Osteoblast (primary cell): ENCODE measurements around the gene NAV1. TPM values are rescaled to one million over a fixed set of nuclear protein-coding genes. Genes with fewer than 3 reads are reported as not detected.

ENCODE experiments used
- DNase-seq: peaks from one replicate; pipeline ENCODE4 v3.0.0; 2011; ENCODE audit warnings: low spot score, mixed read lengths; ENCODE audit not compliant: insufficient read length; ENCODE audit errors: missing footprints
- H2AFZ ChIP-seq: 2 replicates; pipeline ENCODE4 v1.6.0; 2011; ENCODE audit warnings: mild to moderate bottlenecking, low read length
- H3K27ac ChIP-seq: 2 replicates; pipeline ENCODE4 v1.5.1; 2011; ENCODE audit warnings: mild to moderate bottlenecking, low read depth, low read length, moderate library complexity
- H3K27me3 ChIP-seq: 2 replicates; pipeline ENCODE4 v1.6.0; 2012; ENCODE audit warnings: mild to moderate bottlenecking, control low read depth, inconsistent platforms, low read length, moderate library complexity; ENCODE audit not compliant: insufficient read depth
- H3K36me3 ChIP-seq: 2 replicates; pipeline ENCODE4 v1.5.1; 2011; ENCODE audit warnings: mild to moderate bottlenecking, low read length, control low read depth, moderate library complexity; ENCODE audit not compliant: insufficient read depth
- H3K4me1 ChIP-seq: 2 replicates; pipeline ENCODE4 v1.5.1; 2011; ENCODE audit warnings: mild to moderate bottlenecking, low read length, control low read depth, moderate library complexity; ENCODE audit not compliant: insufficient read depth
- H3K4me2 ChIP-seq: 2 replicates; pipeline ENCODE4 v1.6.0; 2011; ENCODE audit warnings: mild to moderate bottlenecking, low read length; ENCODE audit not compliant: insufficient read depth
- H3K4me3 ChIP-seq: fragments of 200-600 bp; sonication (generic); 3 replicates; pipeline ENCODE4 v1.5.1; 2012; ENCODE audit warnings: mild to moderate bottlenecking, low read length, inconsistent platforms; ENCODE audit not compliant: insufficient read depth
- H3K79me2 ChIP-seq: 2 replicates; pipeline ENCODE4 v1.6.0; 2012; ENCODE audit warnings: mild to moderate bottlenecking, low read length, control low read depth, inconsistent platforms; ENCODE audit not compliant: insufficient read depth
- H3K9me3 ChIP-seq: 2 replicates; pipeline ENCODE4 v1.5.1; 2011; ENCODE audit warnings: low read depth, low read length, control low read depth
- H4K20me1 ChIP-seq: 2 replicates; pipeline ENCODE4 v1.6.0; 2012; ENCODE audit warnings: mild to moderate bottlenecking, low read length, control low read depth; ENCODE audit not compliant: insufficient read depth
- total RNA-seq: library from RNA; depleted of rRNA; stranded (reverse); fragments of >200 nt; gene quantifications from 2 replicates; pipeline ENCODE4 v1.2.3, GENCODE V29; 2012
- TF ChIP-seq, protein P1 (sequence below): IDR thresholded peaks from 2 replicates; pipeline ENCODE4 v1.5.1; 2011; ENCODE audit warnings: mild to moderate bottlenecking, low read depth, low read length, moderate library complexity; ENCODE audit errors: extremely low read depth

Gene NAV1
- total RNA-seq, 1 donor: 47.0 TPM

DNA sequence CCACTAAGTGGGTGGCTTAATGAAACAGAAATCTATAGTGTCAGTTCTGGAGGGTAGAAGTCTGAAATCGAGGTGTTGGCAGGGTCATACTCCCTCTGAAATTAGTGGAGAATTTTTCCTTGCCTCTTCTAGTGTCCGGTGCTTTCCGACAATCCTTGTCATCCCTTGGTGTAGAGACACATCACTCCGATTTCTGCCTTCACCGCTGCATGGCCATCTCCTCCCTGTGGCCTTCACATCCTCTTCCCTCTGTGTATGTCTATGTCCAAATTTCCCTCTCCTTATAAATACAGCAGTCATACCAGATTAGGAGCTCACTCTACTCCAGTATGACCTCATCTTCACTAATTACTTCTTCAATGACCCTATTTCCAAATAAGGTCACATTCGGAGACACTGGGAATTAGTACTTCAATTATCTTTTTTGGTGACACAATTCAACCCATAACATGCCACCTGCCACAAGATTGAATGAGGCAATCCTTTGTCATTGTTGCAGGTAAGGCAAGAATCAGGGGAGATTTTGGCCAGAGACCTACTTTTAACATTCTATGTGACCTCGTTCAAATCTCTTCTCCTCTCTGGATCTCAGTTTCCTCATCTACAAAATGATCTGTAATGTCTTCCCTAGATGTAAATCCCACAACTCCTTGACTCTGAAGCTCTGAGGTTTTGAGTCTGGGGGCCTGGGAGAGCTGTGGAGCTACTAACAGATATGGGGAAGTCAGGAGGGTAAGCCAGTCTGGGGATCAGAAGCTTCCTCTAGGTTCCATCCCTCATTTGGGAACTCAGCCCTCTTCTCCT, 16.1 kb downstream of the NAV1 start:
- no peak overlapping the region for H2AFZ ChIP-seq
- H3K9me3 ChIP-seq: no peaks in the 10 kb centered on the region
- TF ChIP-seq, protein P1, sequence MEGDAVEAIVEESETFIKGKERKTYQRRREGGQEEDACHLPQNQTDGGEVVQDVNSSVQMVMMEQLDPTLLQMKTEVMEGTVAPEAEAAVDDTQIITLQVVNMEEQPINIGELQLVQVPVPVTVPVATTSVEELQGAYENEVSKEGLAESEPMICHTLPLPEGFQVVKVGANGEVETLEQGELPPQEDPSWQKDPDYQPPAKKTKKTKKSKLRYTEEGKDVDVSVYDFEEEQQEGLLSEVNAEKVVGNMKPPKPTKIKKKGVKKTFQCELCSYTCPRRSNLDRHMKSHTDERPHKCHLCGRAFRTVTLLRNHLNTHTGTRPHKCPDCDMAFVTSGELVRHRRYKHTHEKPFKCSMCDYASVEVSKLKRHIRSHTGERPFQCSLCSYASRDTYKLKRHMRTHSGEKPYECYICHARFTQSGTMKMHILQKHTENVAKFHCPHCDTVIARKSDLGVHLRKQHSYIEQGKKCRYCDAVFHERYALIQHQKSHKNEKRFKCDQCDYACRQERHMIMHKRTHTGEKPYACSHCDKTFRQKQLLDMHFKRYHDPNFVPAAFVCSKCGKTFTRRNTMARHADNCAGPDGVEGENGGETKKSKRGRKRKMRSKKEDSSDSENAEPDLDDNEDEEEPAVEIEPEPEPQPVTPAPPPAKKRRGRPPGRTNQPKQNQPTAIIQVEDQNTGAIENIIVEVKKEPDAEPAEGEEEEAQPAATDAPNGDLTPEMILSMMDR: no peak
- no peak overlapping the region for H3K4me2 ChIP-seq
- H3K4me1 ChIP-seq: peaks cover 64% of the 10 kb centered on the region
- H3K36me3 ChIP-seq: peaks cover 13% of the 10 kb centered on the region
- DNase-seq: no peak
- H3K27ac ChIP-seq: peak overlapping the region; percentile 92
- peaks cover 4% of the 10 kb centered on the region for H4K20me1 ChIP-seq
- H3K4me3 ChIP-seq: no peak overlapping the region
- no peaks in the 10 kb centered on the region for H3K27me3 ChIP-seq
- peaks cover 98% of the 10 kb centered on the region for H3K79me2 ChIP-seq

DNA sequence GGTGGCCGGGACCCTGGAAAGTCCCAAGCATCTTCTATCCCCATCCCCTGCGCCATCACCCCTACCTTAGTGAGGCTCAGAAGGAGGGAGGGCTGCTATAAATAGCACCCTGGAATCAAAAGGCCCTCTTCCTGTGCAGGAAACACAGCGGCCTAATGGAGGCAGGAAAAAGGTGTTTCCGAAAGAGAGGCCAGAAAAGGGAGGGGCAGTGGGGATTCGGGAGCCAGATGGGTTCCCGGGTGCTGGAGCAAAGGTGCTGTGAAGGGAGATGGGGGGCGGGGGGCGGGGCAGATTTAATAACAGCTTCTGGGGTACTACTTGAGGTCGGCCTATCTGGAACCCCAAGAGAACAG, 16.6 kb downstream of the NAV1 start:
- no peaks in the 10 kb centered on the region for H3K27me3 ChIP-seq
- peaks cover 13% of the 10 kb centered on the region for H3K36me3 ChIP-seq
- peaks cover 4% of the 10 kb centered on the region for H4K20me1 ChIP-seq
- H3K4me3 ChIP-seq: no peak overlapping the region
- peaks cover 70% of the 10 kb centered on the region for H3K4me1 ChIP-seq
- TF ChIP-seq, protein P1: no peak
- no peak overlapping the region for H2AFZ ChIP-seq
- no peaks in the 10 kb centered on the region for H3K9me3 ChIP-seq
- H3K27ac ChIP-seq: peak overlapping the region; percentile 92
- DNase-seq: no peak
- H3K4me2 ChIP-seq: no peak overlapping the region
- H3K79me2 ChIP-seq: peaks cover 98% of the 10 kb centered on the region

DNA sequence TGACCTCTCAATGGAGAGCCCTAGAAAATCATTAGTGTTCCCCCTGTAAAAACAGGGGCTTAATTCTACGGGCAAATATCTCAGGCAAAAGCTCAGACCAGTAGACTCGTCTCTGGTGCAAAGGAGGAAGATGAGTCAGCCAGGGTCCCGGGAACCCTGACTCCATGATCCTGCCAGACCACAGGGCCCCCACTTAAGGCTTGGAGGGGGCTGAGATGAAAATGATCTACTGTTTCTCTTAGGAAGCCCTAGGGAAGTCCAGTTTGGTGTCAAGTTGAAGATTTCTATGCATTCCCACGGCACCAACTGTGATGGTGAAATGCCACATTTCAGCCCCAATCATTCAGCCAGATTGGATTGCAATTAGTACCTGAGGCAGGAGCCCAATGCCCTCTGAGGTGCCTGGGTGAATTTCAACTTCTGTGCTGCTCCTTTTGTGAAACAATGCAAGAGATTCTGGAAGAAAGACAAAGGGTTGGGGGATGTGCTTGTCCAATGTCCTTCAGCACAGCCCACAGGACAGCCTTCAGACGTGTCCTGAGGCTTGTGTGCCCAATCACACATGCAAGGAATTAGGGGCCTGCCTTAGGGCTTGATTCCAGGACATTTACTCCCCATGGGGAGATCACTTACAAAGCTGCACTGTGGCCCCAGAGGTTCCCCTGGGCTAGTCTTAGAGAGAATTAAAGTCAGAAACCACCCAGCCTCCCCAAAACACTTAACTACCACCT, 18.1 kb downstream of the NAV1 start:
- H2AFZ ChIP-seq: no peak overlapping the region
- H3K4me3 ChIP-seq: peak overlapping the region; percentile 7
- DNase-seq: peak; percentile 88
- peaks cover 13% of the 10 kb centered on the region for H3K36me3 ChIP-seq
- peaks cover 4% of the 10 kb centered on the region for H4K20me1 ChIP-seq
- TF ChIP-seq, protein P1: no peak
- peak overlapping the region; percentile 50 for H3K4me2 ChIP-seq
- peaks cover 74% of the 10 kb centered on the region for H3K4me1 ChIP-seq
- H3K9me3 ChIP-seq: no peaks in the 10 kb centered on the region
- H3K27me3 ChIP-seq: no peaks in the 10 kb centered on the region
- H3K79me2 ChIP-seq: peaks cover 99% of the 10 kb centered on the region
- H3K27ac ChIP-seq: peak overlapping the region; percentile 68

DNA sequence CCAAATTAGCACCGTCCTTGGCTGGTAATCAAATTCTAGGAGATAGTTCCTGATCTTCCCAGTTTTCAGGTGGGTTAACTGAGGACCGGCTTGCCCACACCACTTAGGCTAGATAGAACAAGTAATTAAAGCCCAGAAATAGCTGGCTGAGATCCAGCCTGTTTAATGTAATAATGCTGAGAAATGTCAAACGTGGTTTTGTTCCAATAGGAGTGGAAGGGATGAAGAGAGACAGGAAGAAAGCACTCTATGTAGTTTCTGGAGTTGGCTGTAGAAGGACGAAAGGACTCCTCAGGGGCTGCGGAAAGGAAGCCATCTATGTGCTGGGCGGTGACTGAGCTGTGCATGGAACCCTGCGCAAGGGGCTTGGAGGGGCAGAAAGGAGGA, 18.6 kb downstream of the NAV1 start:
- H3K27ac ChIP-seq: peak overlapping the region; percentile 68
- no peaks in the 10 kb centered on the region for H3K27me3 ChIP-seq
- TF ChIP-seq, protein P1: no peak
- H3K36me3 ChIP-seq: peaks cover 13% of the 10 kb centered on the region
- peaks cover 95% of the 10 kb centered on the region for H3K79me2 ChIP-seq
- no peak overlapping the region for H3K4me2 ChIP-seq
- H2AFZ ChIP-seq: no peak overlapping the region
- no peaks in the 10 kb centered on the region for H3K9me3 ChIP-seq
- no peak for DNase-seq
- H3K4me1 ChIP-seq: peaks cover 74% of the 10 kb centered on the region
- H3K4me3 ChIP-seq: no peak overlapping the region
- H4K20me1 ChIP-seq: peaks cover 4% of the 10 kb centered on the region
